Esophagus muscularis mucosa (tissue), 4 donors: ENCODE data around the gene DSCAM. TPM values are rescaled to one million over a fixed set of nuclear protein-coding genes. Genes with fewer than 3 reads are reported as not detected.

Experiments used
- DNase-seq: peaks from one replicate; pipeline ENCODE4 v3.0.0-alpha.2; 2017; ENCODE audit errors: extremely low spot score
- H3K27ac ChIP-seq, 4 donors: fragments of 200-600 bp; sonication (generic); replicated peaks in 1 of 4; 1 replicate in 3 of 4; 2 replicates in 1 of 4; pipeline ENCODE4 v1.5.1; 2016 to 2019; ENCODE audit warnings: mild to moderate bottlenecking in 1 of 4
- H3K27me3 ChIP-seq, 4 donors: fragments of 200-600 bp; sonication (generic); one replicate each; pipeline versions ENCODE4 v1.5.1 to v1.6.0; 2016 to 2019
- H3K36me3 ChIP-seq, 4 donors: fragments of 200-600 bp; sonication (generic); one replicate each; pipeline ENCODE4 v1.5.1; 2016 to 2019
- H3K4me1 ChIP-seq, 4 donors: fragments of 200-600 bp; sonication (generic); one replicate each; pipeline ENCODE4 v1.5.1; 2016 to 2019
- H3K4me3 ChIP-seq, 4 donors: fragments of 200-600 bp; sonication (generic); 1 replicate in 2 of 4; 2 replicates in 2 of 4; pipeline ENCODE4 v1.5.1; 2016 to 2019; ENCODE audit warnings: mild to moderate bottlenecking in 4 of 4, moderate library complexity in 1 of 4
- H3K9me3 ChIP-seq, 4 donors: fragments of 200-600 bp; sonication (generic); 1 replicate in 3 of 4; 2 replicates in 1 of 4; pipeline ENCODE4 v1.5.1; 2016 to 2019
- EP300 ChIP-seq: sonication (generic); formaldehyde crosslinking; IDR thresholded peaks from one replicate; pipeline ENCODE4 v1.6.1; 2017; ENCODE audit warnings: antibody characterized with exemption
- POLR2A ChIP-seq: fragments of 450-650 bp; IDR thresholded peaks from one replicate; pipeline ENCODE4 v1.6.1; 2017; ENCODE audit warnings: antibody characterized with exemption, moderate library complexity, mild to moderate bottlenecking, low read depth
- POLR2AphosphoS5 ChIP-seq, 2 donors: sonication (generic); formaldehyde crosslinking; IDR thresholded peaks; one replicate each; pipeline ENCODE4 v1.6.1; 2017; ENCODE audit warnings: antibody characterized with exemption in 2 of 2
- WGBS: methylation state at CpG from one replicate; pipeline ENCODE4 v1.1.5; 2018; 5-methylcytosine and 5-hydroxymethylcytosine counted together
- intact Hi-C: fragments of 100-400 bp; cut with DNase I; formaldehyde crosslinking; loops from one replicate; pipeline ENCODE4 v1.15.1; 2023
- total RNA-seq, 4 donors: library from RNA; depleted of rRNA; stranded (reverse); fragments of >200 nt; gene quantifications; one replicate each; pipeline versions ENCODE4 v1.1.0 to v1.2.1, GENCODE V29; 2016
- TF ChIP-seq, protein P1 (sequence below), 3 experiments: fragments of 200-600 bp in 2 of 3; fragments of 450-650 bp in 1 of 3; sonication (generic) in 2 of 3; IDR thresholded peaks; one replicate each; pipeline ENCODE4 v1.5.1; 2017 to 2019; ENCODE audit warnings: antibody characterized with exemption in 3 of 3, mild to moderate bottlenecking in 2 of 3, moderate library complexity in 1 of 3

DSCAM gene
- total RNA-seq, 4 donors from 2014 or later, result 0.06 to 0.42 (median 0.17) TPM; not detected in 1

DNA sequence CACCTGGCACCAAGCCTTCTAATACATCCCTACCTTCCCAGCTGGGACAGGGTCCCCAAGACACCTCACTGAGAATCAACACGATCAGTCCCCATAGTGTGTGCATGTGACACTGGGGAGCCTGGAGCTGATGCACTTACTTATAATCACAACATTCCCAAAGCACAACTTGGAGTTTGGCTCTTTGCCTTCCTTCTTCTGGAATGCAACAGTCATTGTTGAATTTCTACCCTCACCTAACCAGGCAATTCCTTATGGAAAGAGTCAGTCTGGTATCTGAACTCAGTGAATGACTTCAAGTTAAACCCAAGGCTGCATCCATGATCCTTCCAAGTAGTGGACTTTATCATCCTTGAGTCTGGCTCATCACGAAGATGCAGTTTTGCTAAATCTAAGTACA lies 86.1 kb downstream of the DSCAM start:
- no peak overlapping the region for H3K27ac ChIP-seq
- DNase-seq, result no peak
- intact Hi-C loops, result no loop called here
- peaks cover 0 to 29% (median 0%) of the 10 kb centered on the region in 4 donors for H3K27me3 ChIP-seq
- TF ChIP-seq EP300, result no peak
- TF ChIP-seq POLR2A, result no peak
- no peak for TF ChIP-seq POLR2AphosphoS5 (IDR thresholded peaks at IDR 0.05)
- TF ChIP-seq, protein P1, sequence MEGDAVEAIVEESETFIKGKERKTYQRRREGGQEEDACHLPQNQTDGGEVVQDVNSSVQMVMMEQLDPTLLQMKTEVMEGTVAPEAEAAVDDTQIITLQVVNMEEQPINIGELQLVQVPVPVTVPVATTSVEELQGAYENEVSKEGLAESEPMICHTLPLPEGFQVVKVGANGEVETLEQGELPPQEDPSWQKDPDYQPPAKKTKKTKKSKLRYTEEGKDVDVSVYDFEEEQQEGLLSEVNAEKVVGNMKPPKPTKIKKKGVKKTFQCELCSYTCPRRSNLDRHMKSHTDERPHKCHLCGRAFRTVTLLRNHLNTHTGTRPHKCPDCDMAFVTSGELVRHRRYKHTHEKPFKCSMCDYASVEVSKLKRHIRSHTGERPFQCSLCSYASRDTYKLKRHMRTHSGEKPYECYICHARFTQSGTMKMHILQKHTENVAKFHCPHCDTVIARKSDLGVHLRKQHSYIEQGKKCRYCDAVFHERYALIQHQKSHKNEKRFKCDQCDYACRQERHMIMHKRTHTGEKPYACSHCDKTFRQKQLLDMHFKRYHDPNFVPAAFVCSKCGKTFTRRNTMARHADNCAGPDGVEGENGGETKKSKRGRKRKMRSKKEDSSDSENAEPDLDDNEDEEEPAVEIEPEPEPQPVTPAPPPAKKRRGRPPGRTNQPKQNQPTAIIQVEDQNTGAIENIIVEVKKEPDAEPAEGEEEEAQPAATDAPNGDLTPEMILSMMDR (IDR thresholded peaks at IDR 0.05), result no peak
- no peaks in the 10 kb centered on the region for H3K4me1 ChIP-seq
- no peaks in the 10 kb centered on the region for H3K9me3 ChIP-seq
- 41% methylated on average over 2 of the region's 2 CpGs for WGBS
- no peak overlapping the region for H3K4me3 ChIP-seq
- no peaks in the 10 kb centered on the region for H3K36me3 ChIP-seq

DNA sequence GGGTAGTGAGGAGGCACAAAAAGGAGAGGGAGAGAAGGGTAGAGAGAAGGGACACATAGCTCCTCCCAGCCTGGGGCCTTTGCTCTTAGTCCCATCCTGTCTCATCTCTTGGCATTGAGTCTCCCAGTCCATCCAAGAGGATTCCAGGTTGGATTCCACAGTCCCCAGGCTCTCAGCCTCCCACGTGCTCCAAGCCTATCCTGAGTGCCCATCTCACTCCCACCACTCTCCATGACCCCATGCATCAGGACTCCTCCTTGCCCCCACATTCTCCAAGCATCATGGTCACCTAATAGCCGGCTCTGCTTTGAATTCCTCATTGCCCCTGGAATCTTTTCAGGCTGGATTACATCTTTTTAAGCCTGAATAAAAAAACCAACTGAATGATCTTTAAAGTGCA lies 87.9 kb downstream of the DSCAM start:
- TF ChIP-seq, protein P1 (IDR thresholded peaks at IDR 0.05), result no peak
- TF ChIP-seq EP300 (no peak), POLR2A (no peak), POLR2AphosphoS5 (IDR thresholded peaks at IDR 0.05) (no peak)
- DNase-seq, result peak; percentile 72
- Histone ChIP-seq H3K4me1 (no peaks in the 10 kb centered on the region), H3K27ac (no peak overlapping the region), H3K4me3 (no peak overlapping the region), H3K9me3 (no peaks in the 10 kb centered on the region), H3K27me3 (peaks cover 0 to 17% (median 0%) of the 10 kb centered on the region in 4 donors), H3K36me3 (no peaks in the 10 kb centered on the region)
- intact Hi-C loops, result no loop called here
- WGBS, result 63% methylated on average over 2 of the region's 2 CpGs

DNA sequence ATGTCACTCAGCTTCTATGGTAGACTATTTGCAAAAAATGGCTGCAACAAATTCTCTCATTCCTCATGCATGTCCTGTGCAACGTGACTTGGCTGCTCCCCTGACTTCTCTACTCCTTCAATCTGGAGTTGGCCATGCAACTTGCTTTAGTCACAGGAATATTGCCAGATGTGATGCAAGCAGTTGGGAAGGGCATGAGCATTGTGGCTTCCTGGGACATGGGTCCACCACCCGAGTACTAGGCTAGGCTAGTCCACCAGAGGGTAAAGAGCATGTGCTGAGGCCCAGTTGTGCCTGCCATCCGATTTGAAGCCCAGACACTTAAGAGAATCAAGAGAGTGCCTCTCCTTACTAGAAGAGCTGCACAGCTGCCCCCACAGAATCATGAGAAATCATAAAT lies 89.6 kb downstream of the DSCAM start:
- intact Hi-C loops, result no loop called here
- Histone ChIP-seq H3K36me3 (no peaks in the 10 kb centered on the region), H3K27ac (no peak overlapping the region), H3K9me3 (no peaks in the 10 kb centered on the region), H3K4me3 (no peak overlapping the region), H3K4me1 (no peaks in the 10 kb centered on the region), H3K27me3 (peaks cover 0 to 17% (median 0%) of the 10 kb centered on the region in 4 donors)
- DNase-seq, result peak; percentile 79
- WGBS, result 65% methylated on average over 1 of the region's 3 CpGs
- TF ChIP-seq POLR2AphosphoS5 (IDR thresholded peaks at IDR 0.05) (no peak), EP300 (no peak), POLR2A (no peak)
- TF ChIP-seq, protein P1 (IDR thresholded peaks at IDR 0.05), result no peak

DNA sequence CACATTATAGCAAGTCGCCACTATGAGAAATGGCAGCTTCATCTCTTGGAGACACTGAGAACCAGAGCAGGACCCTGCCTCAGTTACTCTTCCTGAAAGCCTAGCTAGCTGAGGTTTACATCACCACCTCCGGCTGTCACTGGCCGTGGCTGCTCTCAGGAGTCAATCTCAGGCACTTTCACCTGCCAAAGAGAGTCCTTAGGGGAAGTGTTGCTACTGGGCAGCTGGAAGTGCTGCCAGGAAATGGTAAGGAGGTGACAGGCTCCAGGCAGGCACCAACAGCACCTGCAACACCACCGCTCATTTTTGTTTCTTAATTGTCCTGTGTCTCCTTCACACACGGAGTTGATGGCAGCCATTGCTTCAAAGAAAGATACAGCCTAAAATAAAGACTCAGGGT lies 92.5 kb downstream of the DSCAM start:
- Histone ChIP-seq H3K4me3 (no peak overlapping the region), H3K27me3 (peaks cover 0 to 6% (median 0%) of the 10 kb centered on the region in 4 donors), H3K36me3 (no peaks in the 10 kb centered on the region), H3K9me3 (no peaks in the 10 kb centered on the region), H3K4me1 (no peaks in the 10 kb centered on the region), H3K27ac (no peak overlapping the region)
- TF ChIP-seq, protein P1 (IDR thresholded peaks at IDR 0.05), result no peak
- no peak for TF ChIP-seq POLR2A
- TF ChIP-seq EP300, result no peak
- TF ChIP-seq POLR2AphosphoS5 (IDR thresholded peaks at IDR 0.05), result no peak
- DNase-seq, result peak; percentile 57
- WGBS, result 61% methylated on average over 4 of the region's 5 CpGs
- intact Hi-C loops, result no loop called here

DNA sequence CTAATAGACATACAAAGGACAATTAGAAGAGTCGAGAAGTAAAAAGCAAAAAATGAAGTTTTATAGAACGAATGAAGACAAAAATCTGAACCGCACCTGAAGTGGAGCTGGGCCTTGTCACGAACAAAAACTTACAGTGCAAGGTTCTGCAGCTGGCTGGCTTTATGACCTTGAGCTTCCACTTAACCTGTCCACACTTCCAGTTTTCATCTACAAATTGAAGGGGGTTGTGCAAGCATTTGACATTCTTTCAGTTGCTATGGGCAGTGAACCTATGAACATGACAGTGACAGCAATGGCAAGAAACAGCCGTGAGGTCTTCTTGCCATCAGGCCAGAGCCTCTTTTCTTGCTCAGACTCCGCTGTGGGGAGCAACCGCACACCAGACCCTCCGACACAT lies 93.2 kb downstream of the DSCAM start:
- H3K4me3 ChIP-seq, result no peak overlapping the region
- intact Hi-C loops, result no loop called here
- 89% methylated on average over 8 of the region's 8 CpGs for WGBS

More for the DNA sequence above, 93.2 kb downstream of the DSCAM start:
- Histone ChIP-seq H3K9me3 (no peaks in the 10 kb centered on the region), H3K27me3 (no peaks in the 10 kb centered on the region), H3K36me3 (no peaks in the 10 kb centered on the region), H3K27ac (no peak overlapping the region), H3K4me1 (no peaks in the 10 kb centered on the region)
- peak; percentile 70 for DNase-seq
- no peak for TF ChIP-seq POLR2A
- TF ChIP-seq EP300, result no peak
- TF ChIP-seq POLR2AphosphoS5 (IDR thresholded peaks at IDR 0.05), result no peak
- TF ChIP-seq, protein P1 (IDR thresholded peaks at IDR 0.05), result no peak
